Activated effector memory CD4-positive, alpha-beta T cell treated with Interleukin-2 at 50 U/mL for 16 hours (primary cell): ENCODE measurements around the gene AFAP1.

Experiments used
- DNase-seq: peaks from one replicate; pipeline ENCODE4 v3.0.0-alpha.2; 2020

Gene AFAP1

DNA sequence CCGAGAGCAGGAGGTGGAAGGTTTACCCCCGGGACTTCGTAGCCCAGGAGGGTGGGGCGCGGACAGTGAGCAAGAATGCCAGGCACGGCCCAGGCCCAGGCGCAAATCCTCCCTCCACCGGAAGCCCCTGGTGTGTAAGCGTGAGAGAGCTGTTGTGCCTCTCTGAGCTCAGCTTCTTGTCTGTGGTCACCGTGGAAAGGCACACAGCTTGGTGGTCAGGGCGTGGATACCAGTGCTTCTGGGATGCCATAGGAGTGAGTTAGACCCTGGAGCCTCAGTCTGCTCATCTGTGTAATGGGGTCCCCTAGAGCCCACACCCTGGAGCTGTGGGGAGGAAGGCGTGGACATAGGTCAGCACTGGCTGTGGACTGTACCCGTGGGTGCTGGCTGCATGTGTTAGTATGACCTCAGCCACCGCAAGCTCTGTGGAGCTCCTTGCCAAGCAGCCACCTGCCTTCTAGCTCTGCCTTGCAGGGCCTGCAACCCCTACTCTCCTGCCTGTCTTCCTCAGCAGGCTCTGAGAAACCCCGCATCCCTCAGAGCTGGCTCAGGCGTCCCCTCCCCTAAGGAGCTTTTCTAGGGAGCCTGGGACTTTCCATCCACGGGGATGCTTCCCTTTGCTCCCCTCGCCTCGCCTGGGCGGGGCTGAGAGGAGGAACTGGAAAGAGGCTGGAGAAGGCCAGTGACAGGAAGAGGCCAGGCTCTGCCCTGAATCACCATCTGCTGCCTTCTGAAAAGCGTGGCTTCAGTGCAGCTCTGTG lies 28.0 kb upstream of the AFAP1 start:
- no peak for DNase-seq

DNA sequence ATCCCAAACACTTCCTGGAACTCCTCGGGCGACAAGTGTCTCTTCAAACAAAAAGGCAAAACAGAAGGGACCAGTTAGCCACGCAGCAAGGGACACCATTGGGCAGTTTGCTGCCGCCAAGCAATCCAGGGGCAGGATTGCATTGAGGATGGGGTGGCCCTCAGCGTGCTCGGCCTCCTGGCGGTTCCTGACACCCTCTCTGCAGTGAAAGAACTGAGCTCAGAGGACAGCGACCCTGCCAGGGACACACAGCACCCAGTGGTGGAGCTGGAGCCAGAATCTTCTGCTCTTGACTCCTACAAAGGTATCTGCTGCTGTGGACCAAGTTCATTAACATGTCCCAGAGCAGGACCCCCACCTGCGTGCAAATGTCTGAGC lies 27.4 kb upstream of the AFAP1 start:
- no peak for DNase-seq

DNA sequence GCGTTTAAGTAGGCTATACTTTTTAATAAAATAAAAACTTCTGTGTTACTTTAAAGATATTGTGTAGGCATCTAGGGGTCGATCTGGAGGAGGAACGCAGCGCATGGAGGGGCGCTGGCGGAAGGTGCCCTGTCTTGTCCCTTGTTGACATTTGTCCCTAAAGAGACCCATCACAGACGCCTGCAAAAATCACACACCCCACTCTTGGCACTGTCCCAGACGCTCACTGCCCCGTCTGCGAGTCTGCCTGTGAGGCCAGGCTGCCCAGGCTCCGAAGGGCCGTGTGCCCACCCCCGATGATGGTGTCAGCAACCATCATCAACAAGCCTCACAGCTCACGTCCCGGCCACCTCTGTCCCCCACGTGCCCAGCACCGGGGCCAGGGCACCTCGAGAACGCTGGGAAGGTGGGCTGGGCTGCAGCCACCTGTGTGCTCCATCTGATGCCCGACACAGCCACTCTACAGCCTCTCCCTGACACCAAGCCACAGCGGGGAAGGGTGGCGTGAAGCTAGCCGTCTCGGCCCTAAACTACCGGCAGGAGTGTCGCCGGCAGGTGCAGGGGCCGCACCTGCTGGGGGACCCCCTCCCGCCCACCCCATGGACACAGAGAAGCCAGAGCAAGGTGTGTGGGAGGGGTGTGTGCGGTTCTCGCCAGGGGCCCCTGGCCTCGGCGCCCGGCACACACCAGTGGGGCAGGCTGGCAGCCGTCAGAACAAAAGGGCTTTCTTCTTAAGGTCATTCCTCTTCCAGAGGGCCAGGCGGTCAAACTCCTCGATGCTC lies 26.8 kb upstream of the AFAP1 start:
- DNase-seq, result no peak

DNA sequence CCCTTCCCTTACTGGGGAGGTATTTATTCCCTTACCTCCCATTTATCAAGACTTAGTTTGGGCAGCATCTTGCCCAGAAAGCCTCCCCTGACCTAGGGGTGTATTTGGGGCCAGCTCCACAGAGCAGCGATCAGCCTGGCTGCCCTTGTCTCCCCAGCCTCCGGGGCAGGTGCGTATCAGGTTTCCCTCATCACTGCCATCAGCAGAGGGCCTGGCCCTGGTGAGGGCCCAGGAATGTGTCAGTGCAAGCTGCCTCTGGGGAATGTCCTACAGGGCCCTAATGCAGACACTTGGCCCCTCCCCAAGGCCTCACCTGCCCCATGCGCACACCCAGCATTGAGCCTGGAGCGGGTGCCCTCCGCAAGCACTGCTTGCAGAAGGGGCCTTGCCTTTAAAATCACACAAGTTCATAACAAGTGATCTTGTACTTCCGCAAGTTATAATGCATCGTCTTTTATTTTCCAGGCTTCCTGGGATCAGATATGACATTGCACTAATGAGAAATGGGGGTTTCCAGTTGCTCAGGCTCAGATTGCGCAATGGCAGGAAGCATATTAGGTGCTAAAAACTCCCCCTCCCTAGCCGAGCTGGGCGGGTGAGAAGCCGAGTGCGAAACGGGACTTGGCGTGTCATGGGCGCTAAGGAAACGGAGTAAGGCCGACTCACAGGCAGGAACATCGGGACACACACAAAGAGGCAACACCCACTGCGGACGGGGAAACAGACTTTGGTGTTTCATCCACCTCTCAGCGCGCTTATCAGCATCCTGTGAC lies 25.4 kb upstream of the AFAP1 start:
- no peak for DNase-seq

DNA sequence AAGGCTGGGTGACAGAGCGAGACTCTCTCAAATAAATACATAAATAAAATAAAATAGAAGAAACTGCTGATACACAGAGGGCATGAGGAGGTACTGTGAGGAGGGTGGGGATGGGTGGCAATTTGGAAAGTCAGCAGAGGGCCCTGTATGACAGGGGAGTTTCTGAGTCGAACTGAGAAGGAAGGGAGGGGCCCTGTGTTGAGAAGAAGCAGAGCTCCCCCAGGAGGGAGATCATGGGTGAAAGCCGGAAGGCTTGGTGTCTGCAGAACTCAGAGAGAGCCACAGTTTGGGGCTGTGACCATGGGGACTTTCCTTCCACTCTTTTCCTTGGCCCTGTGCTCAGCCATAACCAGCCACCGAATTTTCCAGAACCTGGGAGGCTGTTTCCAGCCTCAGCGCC lies 24.8 kb upstream of the AFAP1 start:
- DNase-seq, result peak; percentile 38

DNA sequence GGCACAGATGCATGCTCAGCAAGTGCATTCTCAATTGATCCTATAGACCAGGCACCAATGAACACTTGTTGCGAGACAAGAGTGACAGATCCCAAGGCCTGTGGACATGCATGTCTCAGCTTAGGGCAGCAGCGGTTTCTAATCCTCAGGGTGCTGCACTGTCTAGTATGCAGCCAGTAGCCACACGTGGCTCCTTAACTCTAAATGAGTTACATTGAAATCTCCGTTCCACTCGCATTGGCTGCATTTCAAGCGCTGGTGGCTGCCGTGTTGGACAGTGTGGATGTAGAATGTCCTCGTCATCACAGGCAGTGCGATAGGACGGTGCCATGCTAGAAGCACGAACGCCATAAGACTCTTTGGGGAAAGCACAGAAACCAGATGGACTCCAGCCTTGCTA lies 24.0 kb upstream of the AFAP1 start:
- no peak for DNase-seq

DNA sequence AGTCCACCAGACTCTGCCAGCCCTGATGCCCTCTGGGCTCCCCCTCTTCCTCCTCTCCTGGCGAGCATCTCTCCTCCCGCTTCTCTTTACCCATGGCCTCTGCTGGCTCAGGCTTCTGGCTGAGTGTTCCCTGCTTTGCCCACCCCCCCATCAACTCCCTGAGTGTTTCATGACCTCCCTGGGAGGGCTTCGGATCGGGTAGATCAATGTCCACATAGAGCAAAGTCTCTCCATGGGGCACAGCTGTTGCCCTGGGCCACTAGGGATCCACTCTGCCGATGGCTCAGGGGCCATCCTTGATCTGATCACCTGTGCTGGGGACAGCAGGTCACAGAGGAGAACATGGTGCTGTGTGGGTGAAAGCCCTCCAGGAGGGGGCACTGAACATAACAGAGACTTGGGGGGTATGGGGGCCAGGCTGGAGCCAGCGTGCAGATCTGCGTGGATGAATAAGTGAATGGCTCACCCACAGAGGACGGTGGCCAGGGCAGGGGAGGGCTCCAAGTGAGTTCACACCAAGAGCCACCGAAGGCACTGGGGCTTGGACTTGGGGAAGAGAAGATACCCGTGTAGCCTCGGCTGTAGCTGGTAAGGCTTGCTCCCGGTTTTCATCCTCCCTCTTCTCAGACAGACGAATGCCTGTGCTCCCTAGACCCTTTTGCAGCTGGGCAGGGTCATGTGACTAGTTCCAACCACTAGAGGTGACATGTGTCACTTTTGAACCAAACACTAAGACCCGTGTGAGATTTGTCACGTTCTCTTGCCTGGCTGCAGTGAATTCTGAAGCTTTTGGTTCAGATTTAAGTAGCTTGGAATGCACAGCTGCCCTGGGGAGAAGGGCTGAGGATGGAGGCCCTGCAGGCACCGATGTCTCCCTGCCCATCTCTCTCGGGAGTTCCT lies 23.2 kb upstream of the AFAP1 start:
- no peak for DNase-seq

DNA sequence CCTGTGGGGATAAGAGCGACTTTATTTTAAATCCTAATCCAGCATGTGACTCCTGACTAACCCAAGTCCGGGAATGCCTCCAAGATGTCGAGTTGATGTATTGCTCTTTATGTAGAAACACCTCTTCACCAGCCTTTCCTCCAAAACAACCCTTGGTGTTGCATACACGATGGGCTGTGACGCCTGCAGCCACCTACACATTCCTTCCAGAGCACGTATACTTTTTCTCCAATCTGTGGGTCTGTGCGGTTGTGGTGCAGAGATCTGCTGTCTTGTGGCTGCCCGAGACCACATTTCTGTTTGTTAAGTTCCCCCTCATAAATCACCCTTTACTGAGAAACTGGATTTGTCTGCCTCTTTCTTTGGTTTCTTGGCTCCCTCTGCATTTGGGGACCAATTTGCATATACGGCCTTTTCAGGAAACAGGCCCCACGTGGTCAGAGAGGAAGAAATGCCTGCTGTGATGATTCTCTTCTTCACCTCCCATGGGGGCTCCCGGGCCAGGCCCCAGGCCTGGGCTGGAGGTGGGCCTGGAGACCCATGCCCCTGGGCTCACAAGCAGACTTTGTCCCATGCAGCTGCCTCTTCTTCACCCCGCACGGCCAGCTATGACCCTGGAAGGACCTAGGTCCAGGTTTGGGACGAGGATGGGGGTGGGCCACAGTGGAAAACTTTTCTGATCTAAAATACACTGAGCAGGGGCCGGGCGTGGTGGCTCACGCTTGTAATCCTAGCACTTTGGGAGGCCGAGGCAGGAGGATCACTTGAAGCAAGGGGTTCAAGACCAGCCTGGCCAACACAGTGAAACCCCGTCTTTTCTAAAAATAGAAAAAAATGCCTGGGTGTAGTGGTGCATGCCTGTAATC lies 21.4 kb upstream of the AFAP1 start:
- no peak for DNase-seq

DNA sequence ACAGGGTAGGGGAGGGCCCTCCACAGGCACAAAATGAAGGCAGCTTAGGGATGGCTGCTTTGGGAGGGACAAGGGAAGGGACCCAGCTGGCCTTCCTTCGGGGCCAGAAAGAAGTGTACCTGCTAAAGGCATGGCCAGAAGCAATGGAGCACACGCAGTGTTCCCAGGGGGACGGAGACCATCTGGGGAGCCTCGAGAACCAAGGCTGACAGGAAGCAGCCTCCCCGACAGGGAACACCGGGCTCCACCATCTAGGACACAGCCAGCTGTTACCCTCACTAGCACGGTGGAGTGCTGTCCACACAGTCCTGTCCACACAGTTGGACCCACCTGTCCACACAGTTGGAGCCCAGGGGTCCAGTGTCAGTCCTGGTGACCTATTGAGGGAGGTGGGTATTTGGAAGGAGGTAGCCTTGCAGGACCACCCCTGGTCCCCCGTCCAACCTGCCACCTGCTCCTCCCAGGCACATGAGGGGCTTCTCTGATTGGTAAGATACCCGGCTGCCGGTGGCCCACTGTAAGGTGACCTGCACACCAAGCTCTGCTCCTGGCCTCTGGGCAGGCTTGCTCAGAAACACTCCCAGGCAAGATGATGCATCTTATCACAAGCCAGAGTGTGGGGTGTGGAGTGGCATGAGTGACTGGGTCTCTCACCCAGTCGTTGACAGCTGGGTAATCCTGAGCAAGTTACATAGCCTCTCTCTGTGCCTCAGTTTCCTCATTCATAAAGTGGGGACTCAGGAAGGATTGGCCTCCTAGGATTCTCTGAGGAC lies 20.5 kb upstream of the AFAP1 start:
- no peak for DNase-seq

DNA sequence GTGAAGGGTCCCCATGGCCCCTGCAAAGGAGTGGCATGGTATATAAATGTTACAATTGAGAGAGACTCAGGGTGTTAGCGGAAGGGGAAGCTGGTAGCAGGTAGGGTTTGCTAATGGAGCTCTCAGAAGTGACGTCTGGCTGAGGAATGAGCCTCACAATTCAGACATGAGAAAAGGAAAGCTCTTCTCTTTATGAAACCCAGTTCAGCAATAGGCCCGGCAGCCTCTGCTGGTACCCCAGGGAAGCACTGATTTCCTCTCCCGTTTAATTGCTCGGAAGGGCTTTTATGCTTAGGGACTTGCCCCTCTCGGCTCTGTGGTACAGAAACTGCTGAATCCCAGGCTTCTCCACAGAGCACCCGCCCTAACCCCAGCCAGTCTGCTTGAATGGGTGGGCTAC lies 19.4 kb upstream of the AFAP1 start:
- DNase-seq, result no peak

DNA sequence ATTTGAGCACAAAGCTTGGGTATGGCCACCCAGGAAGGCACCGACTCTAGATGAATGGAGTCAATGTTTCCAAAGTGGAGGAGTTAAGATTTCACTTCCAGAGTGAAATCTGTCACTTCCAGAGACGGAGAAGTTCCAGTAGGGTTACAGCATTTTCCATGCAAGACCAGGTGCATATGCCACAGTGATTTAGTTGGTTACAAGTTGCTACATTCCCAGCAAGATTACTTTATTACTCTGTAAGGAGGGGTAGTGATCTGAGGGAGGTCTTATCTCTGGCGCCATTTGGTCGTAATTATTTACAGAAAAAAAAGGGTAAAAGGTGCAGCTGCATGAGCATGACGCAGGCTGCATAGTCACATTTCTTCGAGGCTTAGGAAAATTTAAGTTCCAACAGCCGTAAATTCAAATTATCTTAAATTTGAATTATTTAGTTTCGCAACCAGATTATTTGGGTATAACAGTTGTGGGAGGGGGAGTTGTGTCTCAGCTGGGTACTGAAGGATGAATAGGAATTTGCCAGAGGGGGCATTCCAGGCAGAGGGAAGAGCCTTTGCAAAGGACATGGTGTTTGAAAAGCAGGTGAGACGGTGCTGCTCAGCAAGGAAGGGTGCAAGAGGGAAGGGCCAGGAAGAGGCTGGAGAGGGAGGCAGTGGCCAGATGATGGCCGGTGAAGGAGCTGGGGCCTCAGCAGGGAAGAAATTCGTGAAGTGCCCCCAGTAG lies 17.4 kb upstream of the AFAP1 start:
- DNase-seq, result no peak

DNA sequence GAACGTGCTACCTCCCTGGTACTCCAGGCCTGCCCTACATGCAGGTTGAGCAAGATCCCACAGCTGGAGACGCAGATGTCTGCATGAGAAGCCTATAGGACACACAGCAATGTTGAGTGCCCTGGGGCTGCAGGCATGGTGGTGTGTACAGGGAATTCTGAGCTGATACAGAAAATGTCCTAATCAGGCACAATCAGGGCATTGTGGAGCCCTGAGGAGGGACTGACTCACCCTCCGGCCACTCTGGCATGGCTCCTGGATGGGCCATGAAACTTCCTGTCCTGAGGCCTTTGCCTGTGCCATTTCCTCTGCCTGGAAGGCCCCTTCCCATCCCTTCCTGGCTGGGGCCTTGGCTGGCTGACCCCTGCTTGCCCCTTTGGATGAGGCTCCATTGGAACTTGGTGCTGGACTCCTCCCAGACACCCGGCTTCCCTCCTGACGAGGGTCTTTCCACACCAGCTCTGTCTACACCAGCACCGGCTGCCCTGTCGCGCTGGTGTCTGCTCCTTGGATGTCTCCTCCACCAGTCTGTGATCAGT lies 16.7 kb upstream of the AFAP1 start:
- DNase-seq, result no peak

DNA sequence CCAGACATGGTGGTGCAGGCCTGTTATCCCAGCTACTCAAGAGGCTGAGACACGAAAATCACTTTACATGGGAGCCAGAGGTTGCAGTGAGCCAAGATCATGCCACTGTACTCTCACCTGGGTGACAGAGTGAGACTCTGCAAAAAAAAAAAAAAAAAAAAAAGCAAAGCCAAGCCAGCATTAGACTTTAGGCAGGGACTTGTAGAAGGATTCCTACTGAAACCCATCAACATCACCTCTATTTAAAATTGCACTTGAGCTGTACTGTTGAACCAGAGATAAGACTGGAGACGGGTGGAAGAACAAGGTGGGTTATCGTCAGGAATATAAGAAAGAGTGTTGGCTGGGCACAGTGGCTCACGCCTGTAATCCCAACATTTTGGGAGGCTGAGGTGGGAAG lies 15.7 kb upstream of the AFAP1 start:
- DNase-seq, result no peak

DNA sequence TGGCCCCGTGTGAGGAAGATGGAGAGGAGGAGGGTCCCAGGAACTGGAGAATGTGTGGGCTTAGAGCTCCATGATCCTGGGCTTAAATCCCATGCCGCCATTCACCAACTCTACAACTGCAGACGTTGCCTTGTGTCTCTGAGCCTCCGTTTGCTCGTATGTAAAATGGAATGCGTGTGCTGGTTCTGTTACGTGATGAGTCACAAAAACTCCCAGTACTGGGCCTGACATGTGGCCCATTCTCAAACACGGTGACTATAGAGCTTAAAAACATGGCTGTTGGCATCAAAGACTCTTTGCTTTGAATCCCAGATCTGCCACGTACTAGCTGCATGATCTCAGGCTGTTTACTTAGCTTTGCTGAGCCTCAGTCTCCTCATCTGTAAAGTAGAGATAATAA lies 13.0 kb upstream of the AFAP1 start:
- no peak for DNase-seq

DNA sequence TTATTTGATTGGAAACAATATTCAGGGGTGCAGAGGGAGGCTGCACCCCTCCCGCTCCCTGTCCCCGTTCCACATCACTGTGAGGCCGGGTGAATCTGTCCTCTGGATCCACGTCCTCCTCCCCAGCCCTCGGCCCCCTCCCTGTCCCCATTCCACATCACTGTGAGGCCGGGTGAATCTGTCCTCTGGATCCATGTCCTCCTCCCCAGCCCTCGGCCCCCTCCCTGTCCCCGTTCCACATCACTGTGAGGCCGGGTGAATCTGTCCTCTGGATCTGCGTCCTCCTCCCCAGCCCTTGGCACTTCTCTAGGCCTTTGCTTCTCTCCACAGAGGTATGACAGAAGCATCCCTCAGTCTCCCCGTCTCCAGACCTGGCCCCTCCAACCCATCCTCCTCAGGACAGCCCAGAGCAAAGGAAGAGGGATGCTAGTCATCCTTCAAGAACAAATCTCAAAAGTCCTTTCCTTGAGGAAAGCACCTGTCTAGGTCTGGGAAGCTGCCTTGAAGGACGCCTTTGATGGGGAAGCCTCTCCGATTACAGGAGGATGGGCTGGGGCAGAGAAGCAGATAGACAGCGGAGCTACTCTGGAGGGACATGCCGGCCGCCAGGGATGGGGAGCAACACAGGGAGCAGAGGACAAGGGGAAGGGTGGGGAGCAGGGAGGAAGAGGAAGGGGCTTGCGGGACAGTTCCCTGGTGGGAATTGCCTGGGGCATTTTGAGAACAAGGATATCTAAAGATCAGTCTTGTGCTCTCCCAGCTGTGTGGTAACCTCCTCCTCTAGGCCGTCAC lies 10.8 kb upstream of the AFAP1 start:
- no peak for DNase-seq

DNA sequence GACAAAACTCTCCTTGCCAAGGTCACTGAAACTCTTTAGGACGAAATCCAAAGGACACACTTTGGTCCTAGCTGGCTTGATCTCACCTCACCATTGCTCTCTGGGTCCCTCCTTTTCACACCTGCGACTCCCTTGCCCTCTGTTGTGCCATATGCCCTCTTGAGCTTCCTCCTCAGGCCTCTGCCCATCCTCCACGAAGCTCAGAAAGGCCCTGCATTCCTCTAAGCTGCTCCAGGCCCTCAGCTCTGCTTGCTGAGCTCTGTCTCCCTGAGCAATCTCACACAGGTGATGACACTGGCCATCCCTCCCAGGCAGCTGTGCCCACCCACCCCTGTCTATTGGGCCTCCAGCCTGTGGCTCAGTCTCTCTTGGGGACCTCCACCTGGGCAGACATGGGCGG lies 10.1 kb upstream of the AFAP1 start:
- DNase-seq, result no peak

DNA sequence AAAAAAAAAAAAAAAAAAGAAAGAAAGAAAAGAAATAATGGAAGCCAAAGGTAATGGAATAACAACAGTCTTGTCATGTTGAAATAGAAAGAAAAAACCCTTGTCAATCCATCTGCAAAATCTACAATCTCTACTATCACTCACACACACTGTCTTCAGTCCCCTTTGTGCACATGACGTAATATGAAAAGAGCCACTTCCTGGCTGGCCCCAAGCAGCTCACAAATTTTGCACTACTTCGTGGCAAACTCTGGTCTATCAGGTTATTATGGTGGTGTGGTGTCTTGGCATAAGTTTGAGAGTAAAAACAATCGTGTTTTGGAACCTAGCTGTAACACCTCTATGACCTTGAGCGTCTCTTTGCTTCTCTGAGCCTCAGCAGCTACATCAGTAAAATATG lies 8.3 kb upstream of the AFAP1 start:
- DNase-seq, result no peak

DNA sequence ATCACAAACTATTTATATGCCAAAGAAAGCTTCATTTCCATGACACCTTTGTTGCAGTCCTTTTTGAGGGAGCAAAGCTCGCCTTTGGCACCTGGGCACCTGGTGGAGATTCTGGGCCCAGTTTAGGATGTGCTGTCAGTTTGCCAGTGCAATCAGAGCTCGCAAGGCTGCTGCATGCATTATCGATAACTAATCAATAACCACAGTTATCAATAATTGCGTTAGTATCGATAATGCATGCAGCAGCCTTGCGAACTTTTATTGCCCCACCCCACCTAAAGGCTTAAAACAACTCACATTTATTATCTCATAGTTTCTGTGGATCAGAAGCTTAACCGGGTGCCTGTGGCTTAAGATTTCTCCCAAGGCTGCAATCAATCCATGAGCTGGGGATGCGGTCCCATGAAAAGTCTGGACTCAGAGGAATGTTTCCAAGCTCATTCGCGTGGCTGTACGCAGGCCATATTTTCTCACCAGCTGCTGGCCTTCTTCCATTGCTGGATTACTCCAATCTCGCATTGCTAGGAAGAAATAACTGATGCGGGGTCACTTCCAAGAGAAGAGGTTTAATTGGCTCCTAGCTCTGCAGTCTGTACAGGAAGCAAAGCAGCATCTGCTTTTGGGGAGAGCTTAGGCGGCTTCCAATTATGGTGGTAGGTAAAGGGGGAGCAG lies 6.2 kb upstream of the AFAP1 start:
- no peak for DNase-seq
